COLO668 (cell line): ENCODE measurements around the gene SEC63.

Source experiments
- DNase-seq: peaks from one replicate; lab custom pipeline; 2025; ENCODE audit not compliant: unreplicated experiment; lab: John Stamatoyannopoulos, UW

Gene SEC63

DNA sequence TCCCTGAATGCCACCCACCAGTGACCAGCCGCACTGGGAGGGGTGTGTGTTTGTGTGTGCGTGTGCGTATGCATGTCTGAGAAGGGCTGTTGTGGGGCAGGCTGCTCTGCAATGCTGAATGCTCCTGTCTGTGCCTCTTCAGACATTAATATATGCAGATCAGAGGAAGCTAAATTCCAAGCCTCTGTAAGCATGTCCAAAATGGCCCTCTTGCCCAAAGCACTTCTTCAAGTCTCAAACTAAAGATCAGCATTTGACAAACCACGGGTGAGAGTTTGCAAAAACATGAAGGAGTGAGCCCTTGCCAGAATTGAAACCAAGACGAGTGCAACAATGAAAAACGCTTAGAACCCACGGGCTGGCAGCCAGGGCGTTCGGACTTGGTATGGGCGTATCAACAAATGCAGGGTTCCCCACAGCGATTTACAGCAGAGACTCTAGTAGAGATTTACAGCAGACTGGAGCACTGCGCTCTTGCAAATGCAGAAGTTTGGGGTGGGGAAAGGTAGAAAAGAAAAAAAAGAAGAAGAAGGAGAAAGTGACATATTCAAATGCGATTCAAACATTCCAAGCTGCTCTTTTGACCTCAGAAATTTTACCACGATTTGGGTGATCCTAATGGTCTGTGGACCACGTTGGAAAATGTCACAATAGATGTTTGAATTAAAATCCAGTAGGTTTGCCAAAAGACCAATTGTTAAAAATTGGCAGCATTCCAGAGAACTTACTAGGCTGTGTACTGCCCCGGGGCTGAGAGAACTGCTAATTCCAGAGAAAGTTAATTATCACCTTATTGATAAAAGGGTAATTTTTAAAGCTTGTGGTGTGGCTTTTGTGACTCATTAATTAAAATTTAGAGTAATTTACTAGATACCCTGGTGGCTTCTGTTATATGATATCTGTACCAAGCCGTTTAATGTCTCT, 137.4 kb downstream of the SEC63 start:
- DNase-seq: no peak

- no peak for DNase-seq
Measured at GRCh38 chr6:107819964-107820337, 138.1 kb downstream of the SEC63 start.

GRCh38 chr6:107819217-107819616, 138.8 kb downstream of the SEC63 start:
- DNase-seq: no peak

DNA sequence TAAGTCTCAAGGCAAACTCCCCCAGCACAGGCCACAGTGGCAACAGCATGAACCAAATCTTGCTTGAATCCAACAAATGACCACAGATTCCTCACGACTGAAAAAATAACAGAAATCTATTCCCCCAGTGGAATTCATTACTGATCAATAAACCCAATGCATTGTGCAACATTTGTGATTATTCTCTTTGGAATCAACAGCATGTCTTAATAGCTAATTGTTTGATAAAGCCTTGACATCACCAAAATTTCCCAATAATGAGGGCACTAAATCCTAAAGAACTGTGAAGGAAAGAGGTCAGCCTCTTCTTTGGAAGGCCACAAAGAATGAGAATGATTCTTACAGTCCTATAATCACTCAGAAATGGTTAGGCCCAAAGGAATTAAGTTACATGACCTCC, 139.7 kb downstream of the SEC63 start:
- no peak for DNase-seq

DNA sequence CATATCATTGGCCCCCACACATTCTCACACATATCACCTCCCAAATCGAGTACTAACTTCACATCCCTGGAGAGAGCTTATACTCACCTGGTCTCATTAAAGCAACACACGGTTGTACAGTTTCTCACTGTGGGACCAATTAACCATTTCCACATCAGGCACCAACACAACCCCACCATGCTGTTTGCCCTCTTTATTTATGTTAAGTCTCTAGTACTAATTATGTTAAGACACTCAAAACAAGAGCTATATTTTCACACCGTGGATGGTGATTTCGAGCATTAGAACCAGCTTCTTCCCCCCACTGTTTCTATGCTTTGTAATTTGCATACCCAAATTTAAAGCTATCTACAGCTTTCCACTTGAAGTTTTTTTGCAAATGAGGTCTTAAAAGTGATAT, 140.2 kb downstream of the SEC63 start:
- DNase-seq: no peak
